Subcutaneous adipose tissue (tissue), 4 donors: ENCODE data around the gene RTN3. TPM values are rescaled to one million over a fixed set of nuclear protein-coding genes. Genes with fewer than 3 reads are reported as not detected.

Source experiments
- total RNA-seq, 4 donors: library from RNA; depleted of rRNA; stranded (reverse); fragments of >200 nt; gene quantifications; one replicate each; pipeline ENCODE4 v1.1.0, GENCODE V29; 2016
- TF ChIP-seq, protein P1 (sequence below): fragments of 450-650 bp; IDR thresholded peaks from one replicate; pipeline ENCODE4 v1.5.1; 2016; ENCODE audit warnings: low read depth, mild to moderate bottlenecking, control low read depth, antibody characterized with exemption, moderate library complexity

The RTN3 gene
- total RNA-seq, 4 donors from 2014 or later = 179 to 283 (median 224) TPM

DNA sequence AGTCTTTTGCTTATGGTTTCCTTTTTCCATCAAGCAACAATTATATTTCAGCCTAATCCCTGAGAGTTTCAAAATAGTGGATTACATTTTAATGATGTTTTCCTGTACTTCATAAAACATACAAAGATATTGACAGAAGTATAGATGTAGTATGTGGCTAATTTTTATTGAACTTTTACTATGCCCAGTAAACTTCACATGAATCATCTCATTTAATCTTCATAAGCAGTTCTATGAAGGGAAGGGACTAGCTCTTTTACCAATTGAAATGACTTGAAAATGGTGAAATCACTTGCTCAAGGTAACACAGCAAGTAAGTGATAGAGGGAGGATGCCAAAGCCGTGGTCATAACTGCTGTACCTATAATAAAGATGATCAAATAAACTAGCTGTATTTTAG is 27.5 kb downstream of the RTN3 start:
- TF ChIP-seq, protein P1, sequence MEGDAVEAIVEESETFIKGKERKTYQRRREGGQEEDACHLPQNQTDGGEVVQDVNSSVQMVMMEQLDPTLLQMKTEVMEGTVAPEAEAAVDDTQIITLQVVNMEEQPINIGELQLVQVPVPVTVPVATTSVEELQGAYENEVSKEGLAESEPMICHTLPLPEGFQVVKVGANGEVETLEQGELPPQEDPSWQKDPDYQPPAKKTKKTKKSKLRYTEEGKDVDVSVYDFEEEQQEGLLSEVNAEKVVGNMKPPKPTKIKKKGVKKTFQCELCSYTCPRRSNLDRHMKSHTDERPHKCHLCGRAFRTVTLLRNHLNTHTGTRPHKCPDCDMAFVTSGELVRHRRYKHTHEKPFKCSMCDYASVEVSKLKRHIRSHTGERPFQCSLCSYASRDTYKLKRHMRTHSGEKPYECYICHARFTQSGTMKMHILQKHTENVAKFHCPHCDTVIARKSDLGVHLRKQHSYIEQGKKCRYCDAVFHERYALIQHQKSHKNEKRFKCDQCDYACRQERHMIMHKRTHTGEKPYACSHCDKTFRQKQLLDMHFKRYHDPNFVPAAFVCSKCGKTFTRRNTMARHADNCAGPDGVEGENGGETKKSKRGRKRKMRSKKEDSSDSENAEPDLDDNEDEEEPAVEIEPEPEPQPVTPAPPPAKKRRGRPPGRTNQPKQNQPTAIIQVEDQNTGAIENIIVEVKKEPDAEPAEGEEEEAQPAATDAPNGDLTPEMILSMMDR = no peak

DNA sequence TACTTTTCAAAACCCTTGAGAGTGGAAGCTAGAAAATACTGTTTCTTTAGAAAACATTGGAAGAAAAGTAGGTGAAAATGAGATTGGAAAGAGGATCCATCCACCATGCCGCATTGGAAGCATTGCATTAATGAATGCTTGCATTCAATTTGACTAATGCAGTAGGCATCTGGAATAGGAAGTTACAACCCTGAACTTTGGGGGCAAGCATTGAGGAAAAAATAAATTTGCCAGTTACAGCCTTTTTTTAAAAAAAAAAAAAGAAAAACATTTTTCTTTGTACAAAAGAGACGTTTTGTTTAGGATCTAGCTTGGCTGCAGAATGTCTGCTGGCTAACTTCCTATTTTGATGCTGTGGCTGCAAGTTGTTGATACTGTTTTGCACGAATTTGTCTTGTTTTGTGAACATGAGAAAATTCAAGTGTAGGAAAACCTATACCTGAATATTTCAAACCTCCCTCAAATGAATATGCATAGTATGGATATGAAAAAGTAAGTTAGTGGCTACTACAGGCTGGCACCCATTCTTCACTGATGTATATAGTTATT is 28.1 kb downstream of the RTN3 start:
- TF ChIP-seq, protein P1 = no peak

DNA sequence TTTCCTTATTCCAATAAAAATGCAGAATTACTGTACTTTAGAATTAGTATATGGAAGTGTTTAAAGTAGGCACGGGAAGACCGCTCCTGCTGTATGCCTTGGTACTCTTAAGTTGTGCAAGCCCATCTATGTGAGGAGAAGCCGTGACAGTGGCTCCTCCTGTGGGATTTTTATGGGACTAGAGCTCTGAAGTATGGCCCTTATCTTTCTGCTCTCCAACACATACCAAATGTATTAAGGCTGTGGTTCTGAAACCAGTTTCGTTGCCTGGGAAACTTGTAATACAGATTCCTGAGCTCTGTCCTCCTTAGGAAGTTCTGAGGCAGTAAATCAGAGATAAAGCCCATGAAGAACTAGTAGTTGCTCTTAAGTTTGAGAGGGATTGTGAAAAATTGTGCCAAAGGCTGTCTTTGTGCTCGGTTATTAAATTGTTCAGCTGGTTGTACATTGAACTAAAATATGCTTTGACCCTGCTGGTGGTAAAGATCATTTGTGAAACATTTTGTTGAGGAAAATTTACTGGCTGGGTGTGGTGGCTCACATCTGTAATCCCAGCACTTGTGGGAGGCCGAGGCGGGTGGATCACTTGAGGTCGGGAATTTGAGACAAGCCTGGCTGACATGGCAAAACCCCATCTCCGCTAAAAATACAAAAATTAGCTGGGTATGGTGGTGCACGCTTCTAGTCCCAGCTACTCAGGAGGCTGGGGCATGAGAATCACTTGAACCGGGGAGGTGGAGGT is 29.3 kb downstream of the RTN3 start:
- TF ChIP-seq, protein P1 = no peak

DNA sequence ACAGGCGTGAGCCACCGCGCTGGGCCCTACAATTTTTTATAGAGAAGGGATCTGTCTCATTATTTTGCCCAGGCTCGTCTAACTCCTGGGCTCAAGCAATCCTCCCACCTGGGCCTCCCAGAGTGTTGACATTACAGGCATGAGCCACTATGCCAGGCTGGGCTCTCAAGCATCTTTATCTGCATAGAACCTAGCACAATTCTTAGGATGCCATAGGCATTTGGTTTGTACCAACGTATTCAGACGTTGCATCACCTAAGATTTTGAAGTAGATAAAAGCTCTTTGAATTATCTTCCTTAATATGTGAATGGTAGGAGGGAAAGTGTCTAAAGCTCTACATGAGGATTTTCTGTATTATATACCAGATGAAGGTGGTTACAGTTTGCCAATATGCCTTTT is 30.5 kb downstream of the RTN3 start:
- TF ChIP-seq, protein P1 = no peak

DNA sequence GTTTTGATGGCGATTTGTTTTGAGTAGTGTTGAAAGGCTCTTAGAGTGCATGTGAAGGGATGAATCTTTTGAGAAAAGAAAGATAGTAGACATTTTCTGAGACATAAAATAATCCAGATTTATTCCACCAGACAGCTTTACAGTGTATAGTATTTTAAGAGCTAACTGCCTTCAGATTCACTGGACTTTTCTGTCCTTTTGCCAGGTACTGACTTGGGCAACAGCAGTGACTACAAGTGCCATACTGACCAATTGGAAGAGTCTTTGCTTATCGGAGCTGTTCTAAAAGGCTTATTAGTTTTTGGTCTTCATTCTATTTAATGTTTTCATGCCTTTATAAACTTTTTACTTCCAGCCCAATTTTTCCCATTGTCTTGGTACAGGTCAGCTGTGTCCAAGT is 32.5 kb downstream of the RTN3 start:
- TF ChIP-seq, protein P1 = no peak

DNA sequence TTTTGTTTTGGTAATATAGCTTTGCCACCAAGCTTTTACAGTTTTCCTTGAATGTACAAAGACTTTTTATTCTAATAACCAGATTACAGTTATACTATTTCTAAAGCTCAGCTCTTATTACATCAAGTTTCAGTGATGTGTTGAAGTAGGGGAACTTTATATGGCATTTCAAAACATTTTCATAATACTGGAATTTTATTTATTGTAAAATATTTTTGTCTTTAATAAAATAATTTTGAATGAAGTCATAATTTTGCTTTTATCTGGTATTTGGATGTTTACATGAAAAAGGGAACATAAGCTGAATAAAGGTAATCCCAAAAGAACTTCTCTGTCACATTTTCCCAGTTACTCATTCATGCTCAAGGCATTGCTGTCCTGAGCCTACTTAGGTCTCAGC is 34.7 kb downstream of the RTN3 start:
- TF ChIP-seq, protein P1 = no peak

DNA sequence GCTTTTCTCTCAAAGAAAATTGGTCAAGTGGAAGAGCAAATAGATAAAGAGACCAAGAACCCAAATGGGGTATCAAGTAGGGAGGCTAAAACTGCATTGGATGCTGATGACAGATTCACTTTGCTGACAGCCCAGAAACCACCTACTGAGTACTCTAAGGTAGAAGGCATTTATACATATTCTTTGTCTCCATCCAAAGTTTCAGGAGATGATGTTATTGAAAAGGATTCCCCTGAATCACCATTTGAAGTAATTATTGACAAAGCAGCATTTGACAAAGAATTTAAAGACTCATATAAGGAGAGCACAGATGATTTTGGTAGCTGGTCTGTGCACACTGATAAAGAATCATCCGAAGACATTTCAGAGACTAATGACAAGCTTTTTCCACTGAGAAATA is 37.7 kb downstream of the RTN3 start:
- TF ChIP-seq, protein P1 = no peak
